Measurements from ENCODE around the gene OBP2B.
"Not testable (repeated sequence)": the region's sequence is repeated elsewhere in the genome, so short reads cannot be mapped to it uniquely, and the experiment has no call there.

The OBP2B gene, protein sequence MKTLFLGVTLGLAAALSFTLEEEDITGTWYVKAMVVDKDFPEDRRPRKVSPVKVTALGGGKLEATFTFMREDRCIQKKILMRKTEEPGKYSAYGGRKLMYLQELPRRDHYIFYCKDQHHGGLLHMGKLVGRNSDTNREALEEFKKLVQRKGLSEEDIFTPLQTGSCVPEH

DNA sequence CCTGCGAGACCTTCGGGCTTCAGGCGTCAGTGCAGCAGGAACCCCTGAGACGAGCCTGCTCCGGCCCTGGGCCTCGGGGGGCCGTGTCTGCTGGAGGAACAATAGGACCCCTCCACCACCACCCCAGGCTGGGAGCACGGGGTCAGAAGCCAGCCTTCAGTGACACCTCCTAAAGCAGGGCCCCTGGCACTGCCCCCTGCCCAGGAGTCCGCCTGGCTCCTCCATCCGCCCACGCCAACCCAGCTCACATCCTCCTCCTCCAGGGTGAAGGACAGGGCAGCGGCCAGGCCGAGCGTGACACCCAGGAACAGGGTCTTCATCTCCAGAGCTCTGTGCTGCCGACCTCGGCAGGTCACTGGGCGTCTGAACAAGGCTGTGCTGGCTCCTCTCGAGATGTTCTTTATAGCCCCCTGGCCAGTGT, at the start of gene OBP2B:
Gene OBP2B, minus strand, starts transcription at position 371 of the 421 bp plus-strand sequence. Its CDS starts 51 bp downstream, at position 320.
- not testable (repeated sequence) for H3K27me3 ChIP-seq (ENCODE audit: control insufficient read depth in 1 of 2, insufficient read depth in 2 of 2, low read length in 2 of 2); H3K4me3 ChIP-seq (ENCODE audit: low read depth in 1 of 2, low read length in 2 of 2); H3K36me3 ChIP-seq (ENCODE audit: insufficient read depth, low read length); H3K4me1 ChIP-seq (ENCODE audit: insufficient read depth, low read length); H3K9me3 ChIP-seq (ENCODE audit: low read length); H3K9ac ChIP-seq (ENCODE audit: low read length); H3K27ac ChIP-seq (ENCODE audit: low read depth, low read length)

DNA sequence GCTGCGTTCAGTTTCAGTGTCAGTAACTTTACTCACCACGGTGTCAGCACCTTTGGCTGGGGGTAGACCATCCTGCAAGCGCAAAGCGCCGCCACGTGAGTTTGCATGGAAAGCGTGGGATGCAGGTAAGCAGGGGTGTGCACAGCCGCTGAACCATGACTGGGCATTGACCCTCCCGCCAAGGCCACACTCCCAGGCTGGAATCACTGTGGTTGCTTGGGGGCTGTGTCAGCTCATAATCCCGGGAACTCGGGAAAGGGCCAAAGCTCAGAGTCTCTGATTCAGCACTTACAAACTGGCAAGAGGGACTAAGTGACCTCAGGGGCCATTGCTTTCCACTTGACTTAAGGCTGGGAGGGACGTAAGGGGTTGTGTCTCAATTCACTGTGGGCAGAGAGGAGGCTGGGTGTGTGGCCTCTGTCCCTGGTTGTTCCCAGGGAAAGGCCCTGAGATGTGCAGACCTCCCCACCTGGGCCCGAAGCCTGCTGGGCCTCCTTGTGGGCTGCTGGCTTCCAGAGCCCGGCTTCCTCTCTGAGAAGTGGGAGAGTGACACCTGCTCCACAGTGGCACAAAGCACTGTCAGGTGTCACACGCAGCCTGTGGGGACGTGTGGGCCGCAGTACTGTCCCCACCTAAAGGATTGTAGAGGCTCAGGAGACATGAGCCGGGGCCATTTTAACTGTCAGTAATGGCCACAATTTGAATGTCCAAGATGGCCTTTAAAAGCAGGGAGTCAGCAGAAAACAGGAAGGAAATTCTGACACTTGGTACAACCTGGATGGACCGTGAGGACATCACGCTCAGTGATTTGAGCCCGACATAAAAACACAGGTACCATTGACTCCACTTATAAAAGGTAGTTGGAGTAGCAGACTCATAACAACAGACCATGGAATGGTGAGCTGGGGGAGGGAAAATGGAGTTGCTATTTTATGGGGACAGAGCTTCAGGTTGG, 49.3 kb upstream of the OBP2B start:
- H3K27me3 ChIP-seq (ENCODE audit: control insufficient read depth in 1 of 2, insufficient read depth in 2 of 2, low read length in 2 of 2), result no peaks in the 10 kb centered on the region
- H3K27ac ChIP-seq (ENCODE audit: low read depth, low read length), result no peak overlapping the region
- H3K4me3 ChIP-seq (ENCODE audit: low read depth in 1 of 2, low read length in 2 of 2), result no peak overlapping the region

DNA sequence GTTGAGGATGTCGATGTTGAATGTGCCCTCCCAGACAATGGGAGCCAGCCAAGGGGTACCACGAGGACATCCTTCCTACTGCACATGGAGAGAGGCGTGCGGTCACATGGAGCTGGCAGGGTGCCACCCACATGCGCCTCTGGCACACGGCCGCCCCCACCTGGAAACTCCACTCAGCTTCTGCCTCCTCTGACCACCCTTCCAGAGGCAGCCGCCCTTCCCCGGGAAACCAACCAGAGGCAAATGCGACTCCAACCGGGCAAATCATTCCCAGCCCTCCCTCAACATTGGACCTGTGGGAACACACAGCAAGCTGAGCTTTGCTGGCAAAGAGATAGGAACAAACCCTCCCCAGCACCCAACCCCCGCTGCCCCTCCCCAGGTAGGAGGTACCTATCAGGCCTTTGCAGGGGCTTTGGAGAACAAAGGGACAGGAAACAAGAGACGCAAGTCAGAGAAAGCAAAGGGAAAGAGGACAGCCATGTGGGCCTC, 48.5 kb upstream of the OBP2B start:
- Histone ChIP-seq H3K36me3 (ENCODE audit: insufficient read depth, low read length) (no peaks in the 10 kb centered on the region), H3K4me1 (ENCODE audit: insufficient read depth, low read length) (no peaks in the 10 kb centered on the region), H3K9me3 (ENCODE audit: low read length) (no peaks in the 10 kb centered on the region), H3K9ac (ENCODE audit: low read length) (no peak overlapping the region), H3K27ac (ENCODE audit: low read depth, low read length) (no peak overlapping the region), H3K4me3 (ENCODE audit: low read depth in 1 of 2, low read length in 2 of 2) (no peak overlapping the region), H3K27me3 (ENCODE audit: control insufficient read depth in 1 of 2, insufficient read depth in 2 of 2, low read length in 2 of 2) (no peaks in the 10 kb centered on the region)

More for the DNA sequence above, 49.3 kb upstream of the OBP2B start:
- no peaks in the 10 kb centered on the region for H3K9me3 ChIP-seq (ENCODE audit: low read length)
- no peaks in the 10 kb centered on the region for H3K4me1 ChIP-seq (ENCODE audit: insufficient read depth, low read length)
- H3K36me3 ChIP-seq (ENCODE audit: insufficient read depth, low read length), result no peaks in the 10 kb centered on the region
- H3K9ac ChIP-seq (ENCODE audit: low read length), result no peak overlapping the region

DNA sequence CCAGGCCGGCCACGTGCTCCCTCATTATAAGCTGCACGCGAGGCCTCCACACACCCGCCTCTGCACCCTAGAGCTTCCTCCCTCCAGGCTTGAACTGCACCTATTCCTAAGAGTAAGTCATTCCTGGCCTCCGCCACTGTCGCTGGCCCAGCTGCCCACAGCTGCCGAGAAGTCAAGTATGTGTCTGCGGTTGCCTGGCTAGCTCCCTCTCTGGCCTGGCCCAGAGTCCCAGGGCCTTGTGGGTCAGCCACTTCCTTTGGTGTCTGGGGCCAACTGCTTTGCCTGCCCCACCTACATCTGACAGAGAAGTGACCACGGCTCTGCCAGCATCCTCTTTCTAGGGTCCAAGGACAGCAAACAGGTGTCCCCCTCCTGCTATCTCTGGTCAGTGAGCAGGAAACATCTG, 47.6 kb upstream of the OBP2B start:
- Histone ChIP-seq H3K9ac (ENCODE audit: low read length) (no peak overlapping the region), H3K27ac (ENCODE audit: low read depth, low read length) (no peak overlapping the region), H3K36me3 (ENCODE audit: insufficient read depth, low read length) (no peaks in the 10 kb centered on the region), H3K4me3 (ENCODE audit: low read depth in 1 of 2, low read length in 2 of 2) (no peak overlapping the region), H3K27me3 (ENCODE audit: control insufficient read depth in 1 of 2, insufficient read depth in 2 of 2, low read length in 2 of 2) (no peaks in the 10 kb centered on the region), H3K9me3 (ENCODE audit: low read length) (no peaks in the 10 kb centered on the region), H3K4me1 (ENCODE audit: insufficient read depth, low read length) (no peaks in the 10 kb centered on the region)

DNA sequence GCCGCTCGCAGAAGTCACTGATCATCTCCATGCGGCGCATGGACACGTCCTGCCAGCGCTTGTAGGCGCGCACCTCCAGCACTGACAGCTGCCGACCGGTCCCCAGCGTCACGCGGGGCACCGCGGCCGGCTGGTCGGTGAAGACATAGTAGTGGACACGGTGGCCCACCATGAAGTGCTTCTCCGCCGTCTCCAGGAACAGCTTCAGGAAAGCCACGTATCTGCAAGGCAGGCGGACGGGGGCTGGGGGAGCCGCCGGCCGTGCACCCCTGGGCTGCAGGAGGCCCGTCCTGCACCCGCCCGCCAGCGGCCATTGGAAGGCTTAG, 47.0 kb upstream of the OBP2B start:
- no peak overlapping the region for H3K27ac ChIP-seq (ENCODE audit: low read depth, low read length)
- H3K9ac ChIP-seq (ENCODE audit: low read length), result no peak overlapping the region
- no peaks in the 10 kb centered on the region for H3K27me3 ChIP-seq (ENCODE audit: control insufficient read depth in 1 of 2, insufficient read depth in 2 of 2, low read length in 2 of 2)
- no peaks in the 10 kb centered on the region for H3K36me3 ChIP-seq (ENCODE audit: insufficient read depth, low read length)
- H3K4me3 ChIP-seq (ENCODE audit: low read depth in 1 of 2, low read length in 2 of 2), result no peak overlapping the region
- no peaks in the 10 kb centered on the region for H3K9me3 ChIP-seq (ENCODE audit: low read length)
- H3K4me1 ChIP-seq (ENCODE audit: insufficient read depth, low read length), result no peaks in the 10 kb centered on the region

DNA sequence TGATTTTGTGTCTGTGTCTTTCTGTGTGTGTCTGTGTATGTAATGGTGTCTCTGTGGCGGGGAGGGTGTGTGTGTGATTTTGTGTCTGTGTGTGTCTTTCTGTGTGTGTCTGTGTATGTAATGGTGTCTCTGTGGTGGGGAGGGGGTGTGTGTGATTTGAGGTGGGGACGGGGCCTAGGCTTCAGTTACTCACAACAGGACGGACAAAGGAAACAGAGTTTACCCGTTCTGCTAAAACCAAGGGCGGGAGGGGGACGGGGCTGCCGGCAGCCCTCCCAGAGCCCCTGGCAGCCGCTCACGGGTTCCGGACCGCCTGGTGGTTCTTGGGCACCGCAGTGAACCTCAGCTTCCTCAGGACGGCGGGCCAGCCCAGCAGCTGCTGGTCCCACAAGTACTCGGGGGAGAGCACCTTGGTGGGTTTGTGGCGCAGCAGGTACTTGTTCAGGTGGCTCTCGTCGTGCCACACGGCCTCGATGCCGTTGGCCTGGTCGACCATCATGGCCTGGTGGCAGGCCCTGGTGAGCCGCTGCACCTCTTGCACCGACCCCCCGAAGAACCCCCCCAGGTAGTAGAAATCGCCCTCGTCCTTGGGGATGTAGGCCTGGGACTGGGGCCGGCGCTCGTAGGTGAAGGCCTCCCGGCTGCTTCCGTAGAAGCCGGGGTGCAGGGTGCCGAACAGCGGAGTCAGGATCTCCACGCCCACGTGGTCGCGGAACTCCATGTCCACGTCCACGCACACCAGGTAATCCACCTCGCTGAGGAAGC, 46.5 kb upstream of the OBP2B start:
- Histone ChIP-seq H3K9ac (ENCODE audit: low read length) (no peak overlapping the region), H3K36me3 (ENCODE audit: insufficient read depth, low read length) (no peaks in the 10 kb centered on the region), H3K4me3 (ENCODE audit: low read depth in 1 of 2, low read length in 2 of 2) (no peak overlapping the region), H3K4me1 (ENCODE audit: insufficient read depth, low read length) (no peaks in the 10 kb centered on the region), H3K27me3 (ENCODE audit: control insufficient read depth in 1 of 2, insufficient read depth in 2 of 2, low read length in 2 of 2) (no peaks in the 10 kb centered on the region), H3K9me3 (ENCODE audit: low read length) (no peaks in the 10 kb centered on the region), H3K27ac (ENCODE audit: low read depth, low read length) (no peak overlapping the region)

DNA sequence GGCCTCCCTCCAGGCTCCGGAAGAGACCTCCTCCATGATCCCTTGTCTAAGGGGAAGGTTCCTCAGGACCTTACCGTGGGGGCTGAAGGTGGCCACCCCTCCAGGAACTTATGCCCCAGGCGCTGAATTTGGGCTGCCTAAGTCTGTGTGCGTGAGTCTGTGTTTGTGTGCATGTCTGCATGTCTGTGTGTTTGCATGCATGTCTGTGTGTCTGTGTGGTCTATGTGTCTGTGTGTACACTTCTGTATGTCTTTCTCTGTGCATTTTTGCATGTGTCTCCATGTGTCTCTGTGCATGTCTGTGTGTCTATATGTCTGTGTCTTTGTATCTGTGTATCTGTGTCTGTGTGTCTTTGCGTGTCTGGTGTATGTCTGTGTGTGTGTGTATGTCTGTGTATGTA, 45.4 kb upstream of the OBP2B start:
- H3K36me3 ChIP-seq (ENCODE audit: insufficient read depth, low read length), result no peaks in the 10 kb centered on the region
- no peaks in the 10 kb centered on the region for H3K9me3 ChIP-seq (ENCODE audit: low read length)
- H3K4me3 ChIP-seq (ENCODE audit: low read depth in 1 of 2, low read length in 2 of 2), result no peak overlapping the region
- H3K27me3 ChIP-seq (ENCODE audit: control insufficient read depth in 1 of 2, insufficient read depth in 2 of 2, low read length in 2 of 2), result no peaks in the 10 kb centered on the region
- no peak overlapping the region for H3K27ac ChIP-seq (ENCODE audit: low read depth, low read length)
- H3K4me1 ChIP-seq (ENCODE audit: insufficient read depth, low read length), result no peaks in the 10 kb centered on the region
- H3K9ac ChIP-seq (ENCODE audit: low read length), result no peak overlapping the region

DNA sequence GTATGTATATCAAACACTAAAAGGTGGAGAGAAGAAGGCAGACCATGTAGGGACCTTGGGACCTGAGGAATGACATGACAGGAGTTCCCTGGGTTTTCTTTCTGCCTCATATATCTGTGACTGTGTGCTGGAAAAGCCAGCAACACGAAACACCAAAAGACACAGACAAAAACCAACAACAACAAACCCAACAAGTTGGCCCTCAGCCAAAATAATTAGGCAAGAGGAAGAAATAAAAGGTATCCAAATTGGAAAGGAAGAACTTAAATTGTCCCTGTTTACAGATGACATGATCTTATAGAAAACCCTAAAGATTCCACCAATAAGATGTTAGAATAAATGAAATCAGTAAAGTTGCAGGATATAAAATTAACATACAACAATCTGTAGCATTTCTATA, 44.2 kb upstream of the OBP2B start:
- Histone ChIP-seq H3K9me3 (ENCODE audit: low read length) (no peaks in the 10 kb centered on the region), H3K27me3 (ENCODE audit: control insufficient read depth in 1 of 2, insufficient read depth in 2 of 2, low read length in 2 of 2) (no peaks in the 10 kb centered on the region), H3K4me1 (ENCODE audit: insufficient read depth, low read length) (no peaks in the 10 kb centered on the region), H3K27ac (ENCODE audit: low read depth, low read length) (no peak overlapping the region), H3K4me3 (ENCODE audit: low read depth in 1 of 2, low read length in 2 of 2) (no peak overlapping the region), H3K36me3 (ENCODE audit: insufficient read depth, low read length) (no peaks in the 10 kb centered on the region), H3K9ac (ENCODE audit: low read length) (no peak overlapping the region)

DNA sequence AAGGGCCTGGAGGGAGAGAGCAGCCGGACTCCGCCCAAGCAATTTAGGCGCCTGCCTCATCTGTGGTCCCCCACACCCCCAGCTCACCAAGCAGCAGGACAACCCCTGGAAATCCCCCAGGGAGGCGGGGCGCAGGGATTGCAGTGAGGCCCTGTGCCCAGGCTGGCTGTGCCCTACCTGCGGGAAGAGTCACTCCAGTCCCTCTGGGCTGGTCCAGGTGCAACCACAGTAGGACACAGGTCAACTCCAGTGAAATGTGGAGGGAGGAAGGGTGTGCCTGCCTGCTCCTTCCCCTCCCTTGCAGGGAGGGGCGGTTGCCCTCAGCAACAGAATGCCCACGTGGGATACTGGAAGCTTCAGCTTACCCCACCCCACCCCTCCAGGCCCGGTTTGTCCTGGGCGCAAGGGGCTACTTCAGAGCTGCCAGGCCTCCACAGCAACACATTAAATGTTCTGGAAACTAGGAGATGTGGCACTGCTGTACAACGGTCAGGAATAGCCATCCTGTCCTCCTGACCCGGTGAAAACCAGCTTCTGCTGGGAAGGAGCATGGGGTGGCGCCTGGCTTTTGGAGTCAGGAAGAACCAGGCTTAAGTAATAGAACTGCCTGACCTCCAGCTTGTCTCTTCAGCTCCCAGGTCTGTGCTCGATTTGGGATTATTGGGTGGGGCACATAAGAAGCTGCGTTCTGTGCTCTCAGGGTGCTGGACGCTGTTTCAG, 43.4 kb upstream of the OBP2B start:
- Histone ChIP-seq H3K27ac (ENCODE audit: low read depth, low read length) (no peak overlapping the region), H3K36me3 (ENCODE audit: insufficient read depth, low read length) (no peaks in the 10 kb centered on the region), H3K27me3 (ENCODE audit: control insufficient read depth in 1 of 2, insufficient read depth in 2 of 2, low read length in 2 of 2) (no peaks in the 10 kb centered on the region), H3K4me3 (ENCODE audit: low read depth in 1 of 2, low read length in 2 of 2) (no peak overlapping the region), H3K4me1 (ENCODE audit: insufficient read depth, low read length) (no peaks in the 10 kb centered on the region), H3K9me3 (ENCODE audit: low read length) (no peaks in the 10 kb centered on the region), H3K9ac (ENCODE audit: low read length) (no peak overlapping the region)

DNA sequence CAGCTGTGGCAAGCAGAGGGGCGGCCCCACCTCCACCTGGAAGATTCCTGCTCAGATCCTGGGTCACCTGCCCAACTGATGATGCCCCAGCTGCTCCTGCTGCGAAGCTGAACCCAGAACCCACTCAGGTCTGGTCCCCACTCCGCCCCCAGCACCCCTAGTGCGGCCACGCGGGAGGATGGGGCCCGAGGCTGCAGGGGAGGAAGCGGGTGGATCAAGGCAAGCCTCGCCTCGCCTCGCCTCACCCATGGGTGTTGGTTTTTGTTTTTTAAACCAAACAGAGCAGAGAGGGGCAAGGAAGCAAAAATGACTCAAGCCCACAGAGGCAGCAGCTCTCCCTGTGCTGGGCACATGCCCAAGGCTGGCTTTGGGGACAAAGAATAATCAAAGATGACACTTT, 42.7 kb upstream of the OBP2B start:
- Histone ChIP-seq H3K36me3 (ENCODE audit: insufficient read depth, low read length) (no peaks in the 10 kb centered on the region), H3K4me3 (ENCODE audit: low read depth in 1 of 2, low read length in 2 of 2) (no peak overlapping the region), H3K9me3 (ENCODE audit: low read length) (no peaks in the 10 kb centered on the region), H3K4me1 (ENCODE audit: insufficient read depth, low read length) (no peaks in the 10 kb centered on the region), H3K27ac (ENCODE audit: low read depth, low read length) (no peak overlapping the region), H3K27me3 (ENCODE audit: control insufficient read depth in 1 of 2, insufficient read depth in 2 of 2, low read length in 2 of 2) (no peaks in the 10 kb centered on the region), H3K9ac (ENCODE audit: low read length) (no peak overlapping the region)

DNA sequence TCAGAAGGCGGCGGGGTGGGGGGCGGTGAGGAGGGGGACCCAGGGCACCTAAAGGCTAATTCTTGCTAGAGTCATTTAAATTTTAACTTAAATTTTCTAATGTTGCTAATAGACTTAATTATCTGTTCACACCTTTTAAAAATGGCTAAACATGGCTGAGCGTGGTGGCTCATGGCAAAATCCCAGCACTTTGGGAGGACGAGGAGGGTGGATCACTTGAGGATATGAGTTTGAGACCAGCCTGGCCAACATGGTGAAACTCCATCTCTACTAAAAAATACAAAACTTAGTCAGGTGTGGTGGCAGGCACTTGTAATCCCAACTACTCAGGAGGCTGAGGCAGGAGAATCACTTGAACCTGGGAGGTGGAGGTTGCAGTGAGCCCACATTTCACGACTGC, 42.2 kb upstream of the OBP2B start:
- H3K4me3 ChIP-seq (ENCODE audit: low read depth in 1 of 2, low read length in 2 of 2); H3K36me3 ChIP-seq (ENCODE audit: insufficient read depth, low read length); H3K27me3 ChIP-seq (ENCODE audit: control insufficient read depth in 1 of 2, insufficient read depth in 2 of 2, low read length in 2 of 2); H3K4me1 ChIP-seq (ENCODE audit: insufficient read depth, low read length); H3K27ac ChIP-seq (ENCODE audit: low read depth, low read length); H3K9ac ChIP-seq (ENCODE audit: low read length); H3K9me3 ChIP-seq (ENCODE audit: low read length): not testable (repeated sequence)
